Fibroblast of lung (primary cell): ENCODE data around the gene NKAIN2. TPM values are rescaled to one million over a fixed set of nuclear protein-coding genes. Genes with fewer than 3 reads are reported as not detected.

Experiments
- DNase-seq, 2 donors: peaks; one replicate each; pipeline versions ENCODE4 v3.0.0 to v3.0.0-alpha.2; 2010; ENCODE audit warnings: low read depth in 2 of 2
- H2AFZ ChIP-seq: 2 replicates; pipeline ENCODE4 v1.5.1; 2012; ENCODE audit warnings: low read length, control low read depth, inconsistent platforms
- H3K27ac ChIP-seq: 2 replicates; pipeline ENCODE4 v1.5.1; 2011; ENCODE audit warnings: low read length, control low read depth; ENCODE audit not compliant: insufficient read depth
- H3K27me3 ChIP-seq: 2 replicates; pipeline ENCODE4 v1.5.1; 2011; ENCODE audit warnings: mild to moderate bottlenecking, low read length; ENCODE audit not compliant: control insufficient read depth, insufficient read depth
- H3K36me3 ChIP-seq: 2 replicates; pipeline ENCODE4 v1.5.1; 2011; ENCODE audit warnings: low read length; ENCODE audit not compliant: control insufficient read depth, insufficient read depth
- H3K4me1 ChIP-seq: 2 replicates; pipeline ENCODE4 v1.5.1; 2011; ENCODE audit warnings: low read length; ENCODE audit not compliant: control insufficient read depth, insufficient read depth; ENCODE audit errors: extremely low read depth
- H3K4me2 ChIP-seq: 2 replicates; pipeline ENCODE4 v1.5.1; 2011; ENCODE audit warnings: low read length, control low read depth; ENCODE audit not compliant: insufficient read depth; ENCODE audit errors: extremely low read depth
- H3K4me3 ChIP-seq, 4 experiments: fragments of 200-600 bp in 1 of 4; sonication (generic) in 1 of 4; replicated peaks in 1 of 4; 2 replicates each; pipeline ENCODE4 v1.5.1; 2011 to 2016; ENCODE audit warnings: low read length in 4 of 4, low read depth in 3 of 4, mild to moderate bottlenecking in 3 of 4, control low read depth in 2 of 4, inconsistent platforms in 1 of 4, mixed read lengths in 1 of 4; ENCODE audit not compliant: insufficient read depth in 1 of 4; ENCODE audit errors: control extremely low read depth in 1 of 4
- H3K79me2 ChIP-seq: 2 replicates; pipeline ENCODE4 v1.5.1; 2012; ENCODE audit warnings: mild to moderate bottlenecking, low read length, inconsistent platforms; ENCODE audit not compliant: control insufficient read depth, insufficient read depth
- H3K9ac ChIP-seq: 2 replicates; pipeline ENCODE4 v1.5.1; 2011; ENCODE audit warnings: mild to moderate bottlenecking, low read length, control low read depth; ENCODE audit not compliant: insufficient read depth
- H3K9me3 ChIP-seq: 2 replicates; pipeline ENCODE4 v1.5.1; 2012; ENCODE audit warnings: low read depth, low read length; ENCODE audit not compliant: control insufficient read depth, insufficient read depth
- H4K20me1 ChIP-seq: 2 replicates; pipeline ENCODE4 v1.5.1; 2011; ENCODE audit warnings: low read length; ENCODE audit not compliant: control insufficient read depth, insufficient read depth; ENCODE audit errors: extremely low read depth
- EZH2 ChIP-seq: IDR thresholded peaks from 2 replicates; pipeline ENCODE4 v1.5.1; 2012; ENCODE audit warnings: low read length, control low read depth, mild to moderate bottlenecking; ENCODE audit errors: missing control alignments
- polyA plus RNA-seq, 2 donors: library from polyadenylated mRNA; depleted of rRNA in 1 of 2; stranded (reverse) in 1 of 2; unstranded in 1 of 2; fragments of >200 nt; gene quantifications; 2 replicates each; pipeline ENCODE4 v1.2.1, GENCODE V29; 2011 to 2012; ENCODE audit warnings: missing spikeins in 1 of 2
- total RNA-seq: library from RNA; depleted of rRNA; stranded (reverse); fragments of >200 nt; gene quantifications from 2 replicates; pipeline ENCODE4 v1.2.1, GENCODE V29; 2014
- TF ChIP-seq, protein P1 (sequence below), 2 donors: IDR thresholded peaks in 1 of 2; conservative IDR thresholded peaks in 1 of 2; 1 replicate in 1 of 2; 2 replicates in 1 of 2; pipeline ENCODE4 v1.5.1; 2011 to 2012; ENCODE audit warnings: low read length in 2 of 2, control low read depth in 1 of 2, inconsistent platforms in 1 of 2, low read depth in 1 of 2, mild to moderate bottlenecking in 1 of 2

The NKAIN2 gene
- total and polyA plus RNA-seq, 2 donors (not counting 1 experiment from before 2014, with no cell fraction given), result not detected

DNA sequence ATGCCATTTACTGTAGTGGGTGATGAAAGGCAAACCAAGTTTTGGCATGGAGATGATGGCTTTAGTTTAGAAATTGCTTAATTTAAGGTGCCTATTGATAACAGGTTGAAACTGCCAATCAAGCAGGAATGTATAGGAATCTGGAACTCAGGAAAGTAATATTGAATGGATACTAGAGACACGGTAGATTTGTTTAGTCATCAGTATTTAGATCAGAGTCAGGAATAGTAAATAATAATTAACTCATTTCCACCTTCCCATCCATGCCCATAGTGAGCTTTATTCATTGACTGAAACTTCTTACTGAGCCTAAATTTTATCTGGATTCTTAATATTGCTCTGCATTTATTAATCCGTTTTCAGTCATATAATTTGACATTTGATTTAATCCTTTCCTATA lies 500.3 kb downstream of the NKAIN2 start:
- H3K4me3 ChIP-seq, result no peak overlapping the region
- no peak overlapping the region for H3K27ac ChIP-seq
- no peak overlapping the region for H3K4me2 ChIP-seq
- no peaks in the 10 kb centered on the region for H3K27me3 ChIP-seq
- no peak overlapping the region for H3K9ac ChIP-seq
- H4K20me1 ChIP-seq, result no peaks in the 10 kb centered on the region
- H3K9me3 ChIP-seq, result no peaks in the 10 kb centered on the region
- no peak for DNase-seq
- no peaks in the 10 kb centered on the region for H3K4me1 ChIP-seq
- no peaks in the 10 kb centered on the region for H3K79me2 ChIP-seq
- H2AFZ ChIP-seq, result no peak overlapping the region
- TF ChIP-seq, protein P1, sequence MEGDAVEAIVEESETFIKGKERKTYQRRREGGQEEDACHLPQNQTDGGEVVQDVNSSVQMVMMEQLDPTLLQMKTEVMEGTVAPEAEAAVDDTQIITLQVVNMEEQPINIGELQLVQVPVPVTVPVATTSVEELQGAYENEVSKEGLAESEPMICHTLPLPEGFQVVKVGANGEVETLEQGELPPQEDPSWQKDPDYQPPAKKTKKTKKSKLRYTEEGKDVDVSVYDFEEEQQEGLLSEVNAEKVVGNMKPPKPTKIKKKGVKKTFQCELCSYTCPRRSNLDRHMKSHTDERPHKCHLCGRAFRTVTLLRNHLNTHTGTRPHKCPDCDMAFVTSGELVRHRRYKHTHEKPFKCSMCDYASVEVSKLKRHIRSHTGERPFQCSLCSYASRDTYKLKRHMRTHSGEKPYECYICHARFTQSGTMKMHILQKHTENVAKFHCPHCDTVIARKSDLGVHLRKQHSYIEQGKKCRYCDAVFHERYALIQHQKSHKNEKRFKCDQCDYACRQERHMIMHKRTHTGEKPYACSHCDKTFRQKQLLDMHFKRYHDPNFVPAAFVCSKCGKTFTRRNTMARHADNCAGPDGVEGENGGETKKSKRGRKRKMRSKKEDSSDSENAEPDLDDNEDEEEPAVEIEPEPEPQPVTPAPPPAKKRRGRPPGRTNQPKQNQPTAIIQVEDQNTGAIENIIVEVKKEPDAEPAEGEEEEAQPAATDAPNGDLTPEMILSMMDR (conservative IDR thresholded peaks at IDR 0.05 in 1 of 2, IDR thresholded peaks at IDR 0.05 in 1 of 2; ENCODE audit: low read depth in 1 of 2, low read length in 2 of 2), result no peak
- TF ChIP-seq EZH2, result no peak
- no peaks in the 10 kb centered on the region for H3K36me3 ChIP-seq

DNA sequence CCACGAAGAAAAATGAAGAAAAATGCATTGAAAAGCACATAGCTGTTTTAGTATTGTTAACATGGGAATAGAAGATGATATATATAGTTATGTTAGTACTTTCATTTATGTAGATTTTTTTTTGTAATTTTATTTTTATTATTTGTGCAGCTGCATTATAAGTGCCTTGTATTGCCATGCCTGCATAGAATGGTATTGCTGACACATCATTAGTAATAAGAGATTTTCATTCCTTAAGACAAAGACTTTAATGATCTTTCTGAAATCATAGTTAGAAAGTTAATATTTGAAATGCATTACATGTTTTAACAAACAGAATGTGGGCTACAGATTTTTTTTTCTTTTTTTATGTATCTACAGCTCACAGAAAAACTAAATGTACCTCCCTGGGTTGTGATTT lies 506.5 kb downstream of the NKAIN2 start:
- Histone ChIP-seq H3K9ac (no peak overlapping the region), H3K36me3 (no peaks in the 10 kb centered on the region), H3K27me3 (no peaks in the 10 kb centered on the region), H3K79me2 (no peaks in the 10 kb centered on the region), H3K4me3 (no peak overlapping the region), H4K20me1 (no peaks in the 10 kb centered on the region), H3K4me2 (no peak overlapping the region), H2AFZ (no peak overlapping the region), H3K4me1 (no peaks in the 10 kb centered on the region), H3K27ac (no peak overlapping the region), H3K9me3 (no peaks in the 10 kb centered on the region)
- no peak for DNase-seq
- TF ChIP-seq EZH2, result no peak
- TF ChIP-seq, protein P1 (conservative IDR thresholded peaks at IDR 0.05 in 1 of 2, IDR thresholded peaks at IDR 0.05 in 1 of 2; ENCODE audit: low read depth in 1 of 2, low read length in 2 of 2), result no peak

DNA sequence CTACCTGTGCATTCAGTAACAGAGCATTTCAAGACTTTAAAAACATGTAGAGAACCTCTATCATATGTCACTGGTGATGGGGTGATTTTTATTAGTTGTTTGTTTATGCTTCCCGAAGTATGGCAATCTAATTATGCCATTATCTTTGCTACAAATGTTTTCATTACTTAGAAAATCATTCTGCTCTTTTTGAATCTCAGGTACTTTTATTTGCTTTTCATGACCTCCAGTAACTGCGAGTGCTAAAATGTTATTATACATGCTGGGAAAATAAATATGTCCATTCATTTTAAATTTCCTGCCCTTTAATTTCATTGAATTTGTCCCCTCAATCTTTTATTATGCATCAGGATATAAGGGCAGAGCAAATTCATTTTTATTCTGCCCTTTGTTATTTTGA lies 515.7 kb downstream of the NKAIN2 start:
- Histone ChIP-seq H3K27ac (no peak overlapping the region), H3K9me3 (no peaks in the 10 kb centered on the region), H2AFZ (no peak overlapping the region), H3K4me2 (no peak overlapping the region), H3K4me1 (no peaks in the 10 kb centered on the region), H3K27me3 (no peaks in the 10 kb centered on the region), H4K20me1 (no peaks in the 10 kb centered on the region), H3K9ac (no peak overlapping the region), H3K36me3 (no peaks in the 10 kb centered on the region), H3K4me3 (no peak overlapping the region), H3K79me2 (no peaks in the 10 kb centered on the region)
- TF ChIP-seq EZH2, result no peak
- TF ChIP-seq, protein P1 (conservative IDR thresholded peaks at IDR 0.05 in 1 of 2, IDR thresholded peaks at IDR 0.05 in 1 of 2; ENCODE audit: low read depth in 1 of 2, low read length in 2 of 2), result no peak
- DNase-seq, result no peak
